Activated naive CD8-positive, alpha-beta T cell treated with anti-CD3 and anti-CD28 coated beads, Interleukin-2, amount 10 ng/mL, durations not matched to agents 7 days and 5 days (primary cell): ENCODE measurements around the gene TOGARAM1. TPM values are rescaled to one million over a fixed set of nuclear protein-coding genes. Genes with fewer than 3 reads are reported as not detected.

Experiments used
- ATAC-seq: fragments of 150-1000 bp; cut with Tn5 transposase; one replicate; pipeline ENCODE4 v1.10.0; 2021; ENCODE audit warnings: low read depth, moderate library complexity
- POLR2A ChIA-PET: fragments of 350-600 bp; sonication (Branson Sonifier 250); formaldehyde crosslinking; loops from one replicate; lab custom pipeline; 2021; ENCODE audit warnings: antibody characterized with exemption; lab: Charles Lee
- DNase-seq: peaks from one replicate; pipeline ENCODE4 v3.0.0; 2021
- H3K27ac Mint-ChIP-seq: one replicate; pipeline ENCODE4 v1.8.0; 2022; ENCODE audit warnings: mild to moderate bottlenecking, mixed read lengths
- H3K27me3 Mint-ChIP-seq: one replicate; pipeline ENCODE4 v1.8.0; 2022; ENCODE audit warnings: mild to moderate bottlenecking, moderate library complexity, mixed read lengths
- H3K36me3 Mint-ChIP-seq: one replicate; pipeline ENCODE4 v1.8.0; 2021; ENCODE audit warnings: mild to moderate bottlenecking, mixed read lengths
- H3K4me1 Mint-ChIP-seq: one replicate; pipeline ENCODE4 v1.8.0; 2021; ENCODE audit warnings: mixed read lengths
- H3K4me3 Mint-ChIP-seq: one replicate; pipeline ENCODE4 v1.8.0; 2022; ENCODE audit warnings: mild to moderate bottlenecking, moderate library complexity, mixed read lengths
- H3K9me3 Mint-ChIP-seq: one replicate; pipeline ENCODE4 v1.8.0; 2021; ENCODE audit warnings: mixed read lengths
- total RNA-seq, 2 experiments: library from RNA; stranded (reverse); gene quantifications; one replicate each; pipeline ENCODE4 v1.2.3, GENCODE V29; 2021

Gene TOGARAM1
- total RNA-seq, 2 experiments from 2014 or later, result 11.4 to 11.9 TPM

GRCh38 chr14:45015133-45015532 is 53.1 kb downstream of the TOGARAM1 start:
- Mint-ChIP-seq H3K4me3 (no peak overlapping the region), H3K27me3 (no peaks in the 10 kb centered on the region), H3K27ac (no peak overlapping the region), H3K36me3 (peaks cover 18% of the 10 kb centered on the region), H3K4me1 (no peaks in the 10 kb centered on the region), H3K9me3 (no peaks in the 10 kb centered on the region)
- POLR2A ChIA-PET, result no interaction called here
- no peak for ATAC-seq
- no peak for DNase-seq

DNA sequence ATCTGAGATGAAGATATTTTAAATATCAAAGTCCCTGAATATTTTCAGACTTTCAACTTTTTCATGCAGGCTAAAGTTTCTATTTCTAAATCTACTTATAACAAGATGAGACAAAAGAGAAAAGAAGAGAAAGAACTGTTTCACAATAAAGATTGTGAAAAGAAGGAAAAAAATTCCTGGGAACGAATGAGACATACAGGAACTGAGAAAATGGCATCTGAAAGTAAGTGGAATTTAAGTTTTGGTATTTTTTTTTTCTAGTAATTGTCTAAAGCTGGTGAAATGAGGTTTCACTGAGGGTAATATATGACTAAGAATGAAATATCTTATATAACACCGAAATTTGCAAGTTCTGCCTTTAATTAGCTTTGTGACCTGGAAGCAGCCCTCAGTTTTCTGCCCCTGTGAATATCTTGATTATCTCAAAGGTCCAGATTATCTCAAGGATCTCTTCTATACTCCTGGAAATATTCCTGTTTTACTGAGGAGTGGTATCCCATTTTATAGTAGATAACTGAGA is 66.2 kb downstream of the TOGARAM1 start:
- no peak for DNase-seq
- Mint-ChIP-seq H3K9me3 (no peaks in the 10 kb centered on the region), H3K36me3 (peaks cover 4% of the 10 kb centered on the region), H3K4me1 (no peaks in the 10 kb centered on the region), H3K27me3 (no peaks in the 10 kb centered on the region), H3K4me3 (no peak overlapping the region), H3K27ac (no peak overlapping the region)
- no peak for ATAC-seq
- POLR2A ChIA-PET, result no interaction called here

DNA sequence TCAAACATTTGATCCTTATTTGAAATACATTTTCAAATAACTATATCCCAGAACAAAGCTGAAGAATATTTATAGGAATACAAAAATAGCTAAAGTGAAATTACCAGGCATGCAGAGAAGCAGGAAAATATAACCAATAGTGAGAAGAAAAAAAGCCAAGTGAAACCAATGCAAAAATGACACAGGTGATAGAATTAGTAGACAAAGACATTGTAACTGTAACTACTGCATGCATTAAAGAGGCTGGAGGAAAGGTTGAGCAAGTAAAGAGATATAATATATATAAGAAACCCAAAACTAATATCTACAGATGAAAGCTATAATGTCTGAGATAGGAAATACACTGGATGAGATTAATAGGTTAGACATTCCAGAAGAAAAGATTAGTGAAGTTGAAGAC is 72.7 kb downstream of the TOGARAM1 start:
- no peak for DNase-seq
- Mint-ChIP-seq H3K27me3 (no peaks in the 10 kb centered on the region), H3K27ac (no peak overlapping the region), H3K4me1 (no peaks in the 10 kb centered on the region), H3K9me3 (peaks cover 5% of the 10 kb centered on the region), H3K36me3 (peaks cover 42% of the 10 kb centered on the region), H3K4me3 (no peak overlapping the region)
- POLR2A ChIA-PET, result no interaction called here
- ATAC-seq, result no peak

DNA sequence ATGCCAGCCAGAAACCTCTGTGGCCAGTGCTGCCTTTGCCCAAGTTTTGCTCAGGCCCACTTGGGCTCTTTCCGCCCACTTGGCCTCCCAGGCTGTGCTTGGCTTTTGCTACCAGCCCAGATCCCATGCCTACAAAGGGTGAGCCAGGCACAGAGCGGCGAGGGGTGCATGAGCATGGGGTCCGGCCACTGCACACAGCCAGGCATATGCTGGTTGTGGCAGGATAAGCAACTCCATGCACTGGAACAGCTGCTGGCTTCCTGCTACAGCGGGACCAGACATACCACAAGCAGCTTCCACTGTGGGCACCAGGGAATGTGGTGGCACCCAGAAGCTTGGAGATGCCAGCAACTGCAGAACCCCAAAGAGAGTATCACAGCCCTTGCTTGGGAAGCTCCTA is 76.3 kb downstream of the TOGARAM1 start:
- no peaks in the 10 kb centered on the region for H3K27me3 Mint-ChIP-seq
- POLR2A ChIA-PET, result no interaction called here
- H3K27ac Mint-ChIP-seq, result no peak overlapping the region
- H3K36me3 Mint-ChIP-seq, result peaks cover 45% of the 10 kb centered on the region
- H3K9me3 Mint-ChIP-seq, result peaks cover 5% of the 10 kb centered on the region
- H3K4me1 Mint-ChIP-seq, result no peaks in the 10 kb centered on the region
- H3K4me3 Mint-ChIP-seq, result no peak overlapping the region
- DNase-seq (no peak), ATAC-seq (no peak)

GRCh38 chr14:45038865-45039264 is 76.9 kb downstream of the TOGARAM1 start:
- H3K27me3 Mint-ChIP-seq, result no peaks in the 10 kb centered on the region
- no peaks in the 10 kb centered on the region for H3K4me1 Mint-ChIP-seq
- POLR2A ChIA-PET, result no interaction called here
- no peak overlapping the region for H3K4me3 Mint-ChIP-seq
- no peak for DNase-seq
- no peak for ATAC-seq
- H3K36me3 Mint-ChIP-seq, result peaks cover 40% of the 10 kb centered on the region
- peaks cover 5% of the 10 kb centered on the region for H3K9me3 Mint-ChIP-seq
- no peak overlapping the region for H3K27ac Mint-ChIP-seq

GRCh38 chr14:45039390-45039789 is 77.4 kb downstream of the TOGARAM1 start:
- H3K4me1 Mint-ChIP-seq, result no peaks in the 10 kb centered on the region
- H3K27ac Mint-ChIP-seq, result no peak overlapping the region
- POLR2A ChIA-PET, result no interaction called here
- peaks cover 5% of the 10 kb centered on the region for H3K9me3 Mint-ChIP-seq
- DNase-seq, result no peak
- H3K36me3 Mint-ChIP-seq, result peaks cover 35% of the 10 kb centered on the region
- no peaks in the 10 kb centered on the region for H3K27me3 Mint-ChIP-seq
- no peak overlapping the region for H3K4me3 Mint-ChIP-seq
- no peak for ATAC-seq

GRCh38 chr14:45041641-45042040 is 79.7 kb downstream of the TOGARAM1 start:
- POLR2A ChIA-PET, result no interaction called here
- Mint-ChIP-seq H3K27me3 (no peaks in the 10 kb centered on the region), H3K36me3 (peaks cover 26% of the 10 kb centered on the region), H3K27ac (no peak overlapping the region), H3K4me3 (no peak overlapping the region), H3K9me3 (peaks cover 3% of the 10 kb centered on the region), H3K4me1 (no peaks in the 10 kb centered on the region)
- ATAC-seq (no peak), DNase-seq (no peak)

DNA sequence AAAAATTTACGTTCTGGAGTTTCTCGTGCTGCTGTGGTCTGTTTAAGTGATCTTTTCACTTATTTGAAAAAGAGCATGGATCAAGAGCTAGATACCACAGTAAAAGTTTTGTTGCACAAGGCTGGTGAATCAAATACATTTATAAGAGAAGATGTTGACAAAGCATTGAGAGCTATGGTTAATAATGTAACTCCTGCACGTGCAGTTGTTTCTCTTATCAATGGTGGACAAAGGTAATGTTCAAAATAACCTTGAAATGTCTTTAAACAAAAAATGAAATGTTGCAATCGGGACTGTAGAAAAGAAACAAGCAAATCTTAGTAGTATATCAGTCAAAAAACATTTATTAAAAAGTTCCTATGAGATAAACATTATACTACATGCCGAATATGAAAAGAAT is 82.6 kb downstream of the TOGARAM1 start:
- H3K27ac Mint-ChIP-seq, result no peak overlapping the region
- POLR2A ChIA-PET, result no interaction called here

GRCh38 chr14:45048385-45048784 is 86.4 kb downstream of the TOGARAM1 start:
- Mint-ChIP-seq H3K27me3 (no peaks in the 10 kb centered on the region), H3K9me3 (no peaks in the 10 kb centered on the region), H3K4me1 (no peaks in the 10 kb centered on the region), H3K4me3 (no peak overlapping the region), H3K36me3 (peaks cover 6% of the 10 kb centered on the region), H3K27ac (no peak overlapping the region)
- POLR2A ChIA-PET, result interaction anchor here (0.7 kb wide), 1 partner anchor 1949 kb away, joined by 6 read pairs; no protein-coding TSS in a partner anchor
- DNase-seq, result no peak
- no peak for ATAC-seq

More for the DNA sequence above, 82.6 kb downstream of the TOGARAM1 start:
- DNase-seq (no peak), ATAC-seq (no peak)
- Mint-ChIP-seq H3K27me3 (no peaks in the 10 kb centered on the region), H3K9me3 (no peaks in the 10 kb centered on the region), H3K36me3 (peaks cover 8% of the 10 kb centered on the region), H3K4me3 (no peak overlapping the region), H3K4me1 (no peaks in the 10 kb centered on the region)

- POLR2A ChIA-PET, result no interaction called here
- DNase-seq (no peak), ATAC-seq (no peak)
- H3K36me3 Mint-ChIP-seq, result peaks cover 19% of the 10 kb centered on the region
- H3K27ac Mint-ChIP-seq, result no peak overlapping the region
- H3K4me1 Mint-ChIP-seq, result no peaks in the 10 kb centered on the region
- H3K4me3 Mint-ChIP-seq, result no peak overlapping the region
- no peaks in the 10 kb centered on the region for H3K27me3 Mint-ChIP-seq
- peaks cover 3% of the 10 kb centered on the region for H3K9me3 Mint-ChIP-seq
These were observed 89.2 kb downstream of the TOGARAM1 start for GRCh38 chr14:45051180-45051579.

GRCh38 chr14:45051896-45052295 is 89.9 kb downstream of the TOGARAM1 start:
- no peak for ATAC-seq
- Mint-ChIP-seq H3K36me3 (peaks cover 18% of the 10 kb centered on the region), H3K27ac (no peak overlapping the region), H3K27me3 (no peaks in the 10 kb centered on the region), H3K4me3 (no peak overlapping the region), H3K4me1 (no peaks in the 10 kb centered on the region), H3K9me3 (peaks cover 4% of the 10 kb centered on the region)
- POLR2A ChIA-PET, result no interaction called here
- DNase-seq, result no peak

GRCh38 chr14:45057349-45057748 is 95.4 kb downstream of the TOGARAM1 start:
- ATAC-seq, result no peak
- H3K4me1 Mint-ChIP-seq, result no peaks in the 10 kb centered on the region
- DNase-seq, result no peak
- H3K27me3 Mint-ChIP-seq, result no peaks in the 10 kb centered on the region
- no peak overlapping the region for H3K4me3 Mint-ChIP-seq
- POLR2A ChIA-PET, result no interaction called here
- peaks cover 7% of the 10 kb centered on the region for H3K9me3 Mint-ChIP-seq
- H3K36me3 Mint-ChIP-seq, result peaks cover 26% of the 10 kb centered on the region
- no peak overlapping the region for H3K27ac Mint-ChIP-seq

- ATAC-seq, result no peak
- H3K36me3 Mint-ChIP-seq, result peaks cover 28% of the 10 kb centered on the region
- no peaks in the 10 kb centered on the region for H3K4me1 Mint-ChIP-seq
- POLR2A ChIA-PET, result no interaction called here
- no peak overlapping the region for H3K4me3 Mint-ChIP-seq
- no peak for DNase-seq
- H3K9me3 Mint-ChIP-seq, result peaks cover 7% of the 10 kb centered on the region
- H3K27ac Mint-ChIP-seq, result no peak overlapping the region
- no peaks in the 10 kb centered on the region for H3K27me3 Mint-ChIP-seq
These were observed 95.9 kb downstream of the TOGARAM1 start for GRCh38 chr14:45057881-45058364.

DNA sequence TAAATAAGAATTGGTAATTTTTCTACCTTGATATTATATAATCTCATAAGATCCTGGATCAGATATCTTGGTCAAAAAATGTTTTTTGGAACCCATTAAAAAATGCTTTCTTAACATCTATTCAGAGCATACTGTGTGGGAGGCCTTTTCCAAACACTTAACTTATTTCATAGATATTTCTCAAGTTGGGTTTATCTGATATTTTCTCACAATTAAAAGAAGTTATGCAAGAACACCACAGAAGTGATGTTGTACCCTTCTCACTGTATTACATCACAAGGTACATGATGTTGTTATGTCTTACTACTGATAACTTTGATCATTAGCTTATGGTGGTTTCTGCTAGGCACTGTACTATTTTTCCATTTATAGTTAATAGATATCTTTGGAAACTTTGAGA is 98.6 kb downstream of the TOGARAM1 start:
- POLR2A ChIA-PET, result no interaction called here

More for the DNA sequence above, 98.6 kb downstream of the TOGARAM1 start:
- Mint-ChIP-seq H3K4me3 (no peak overlapping the region), H3K27ac (no peak overlapping the region), H3K9me3 (peaks cover 4% of the 10 kb centered on the region), H3K4me1 (no peaks in the 10 kb centered on the region), H3K27me3 (no peaks in the 10 kb centered on the region), H3K36me3 (peaks cover 19% of the 10 kb centered on the region)
- ATAC-seq (no peak), DNase-seq (no peak)
